Measurements from ENCODE around the gene DLX3.

Gene DLX3

DNA sequence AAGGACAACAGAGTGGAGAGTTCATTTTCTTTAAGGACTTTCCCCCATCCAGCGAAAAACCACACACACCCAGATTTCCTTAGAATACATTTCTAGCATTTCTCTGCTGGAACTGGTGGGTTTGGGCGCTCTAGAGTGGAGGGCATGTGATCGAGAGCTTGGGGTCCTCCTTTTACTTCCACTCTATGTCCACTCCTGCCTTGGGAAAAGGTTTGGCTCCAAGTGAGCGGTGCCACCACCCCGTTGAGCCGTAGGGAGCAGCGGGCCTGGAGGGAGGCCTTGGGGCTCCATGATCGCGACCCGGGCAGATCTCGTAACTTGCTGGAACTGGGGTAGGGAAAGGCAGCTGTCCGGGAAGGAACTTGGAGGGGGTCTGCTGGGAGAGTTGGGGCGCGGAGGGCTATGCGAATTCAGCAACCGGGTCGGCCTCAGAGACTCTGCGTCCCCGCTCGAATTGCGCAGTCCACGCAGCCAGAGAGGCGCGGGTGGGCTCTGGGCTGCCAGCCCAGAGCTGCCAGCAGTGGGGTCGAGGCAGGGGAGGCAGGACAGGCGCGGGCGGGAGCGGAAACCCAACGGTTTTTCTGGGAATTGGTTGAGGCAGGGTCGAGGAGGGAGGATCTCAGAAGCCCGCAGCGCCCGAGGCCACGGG lies 23.7 kb downstream of the DLX3 start:
- H3K9me3 ChIP-seq (ENCODE audit: control insufficient read depth in 2 of 2, low read length in 2 of 2) = no peaks in the 10 kb centered on the region
- H3K9ac ChIP-seq (ENCODE audit: low read length in 2 of 2) = no peak overlapping the region
- H3K4me1 ChIP-seq (ENCODE audit: control insufficient read depth, insufficient read depth, low read length) = peaks cover 41% of the 10 kb centered on the region
- no peak overlapping the region for H3K27ac ChIP-seq (ENCODE audit: low read length)
- no peaks in the 10 kb centered on the region for H3K36me3 ChIP-seq (ENCODE audit: control insufficient read depth in 2 of 2, insufficient read depth in 2 of 2, low read length in 2 of 2)
- H3K4me3 ChIP-seq (ENCODE audit: low read length in 2 of 2) = no peak overlapping the region
- peaks cover 82% of the 10 kb centered on the region in 2 donors for H3K27me3 ChIP-seq (ENCODE audit: control insufficient read depth in 1 of 2, insufficient read depth in 2 of 2, low read length in 2 of 2)

DNA sequence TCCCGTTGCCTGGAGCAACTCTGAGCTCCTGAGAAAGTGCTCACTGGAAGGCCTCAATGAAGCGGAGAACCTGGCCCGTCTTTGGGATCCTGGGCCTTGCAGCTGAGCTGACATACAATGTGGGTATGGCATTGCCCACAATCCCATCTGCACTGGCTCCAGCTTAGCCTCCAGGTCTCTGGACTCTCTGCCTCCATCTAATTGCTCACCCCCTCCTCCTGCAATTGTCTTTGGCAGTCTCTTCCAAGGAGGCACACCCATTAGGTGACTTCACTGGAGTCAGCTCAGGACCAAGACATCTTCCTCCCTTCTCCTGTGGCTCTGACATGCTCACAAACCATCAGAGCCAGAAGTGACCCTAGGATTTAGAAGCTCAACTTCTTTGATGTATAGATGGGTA lies 24.5 kb downstream of the DLX3 start:
- H3K4me1 ChIP-seq (ENCODE audit: control insufficient read depth, insufficient read depth, low read length) = peaks cover 41% of the 10 kb centered on the region
- no peaks in the 10 kb centered on the region for H3K36me3 ChIP-seq (ENCODE audit: control insufficient read depth in 2 of 2, insufficient read depth in 2 of 2, low read length in 2 of 2)
- no peak overlapping the region for H3K27ac ChIP-seq (ENCODE audit: low read length)
- no peaks in the 10 kb centered on the region for H3K9me3 ChIP-seq (ENCODE audit: control insufficient read depth in 2 of 2, low read length in 2 of 2)
- no peak overlapping the region for H3K9ac ChIP-seq (ENCODE audit: low read length in 2 of 2)
- peaks cover 88 to 90% of the 10 kb centered on the region in 2 donors for H3K27me3 ChIP-seq (ENCODE audit: control insufficient read depth in 1 of 2, insufficient read depth in 2 of 2, low read length in 2 of 2)
- no peak overlapping the region for H3K4me3 ChIP-seq (ENCODE audit: low read length in 2 of 2)

DNA sequence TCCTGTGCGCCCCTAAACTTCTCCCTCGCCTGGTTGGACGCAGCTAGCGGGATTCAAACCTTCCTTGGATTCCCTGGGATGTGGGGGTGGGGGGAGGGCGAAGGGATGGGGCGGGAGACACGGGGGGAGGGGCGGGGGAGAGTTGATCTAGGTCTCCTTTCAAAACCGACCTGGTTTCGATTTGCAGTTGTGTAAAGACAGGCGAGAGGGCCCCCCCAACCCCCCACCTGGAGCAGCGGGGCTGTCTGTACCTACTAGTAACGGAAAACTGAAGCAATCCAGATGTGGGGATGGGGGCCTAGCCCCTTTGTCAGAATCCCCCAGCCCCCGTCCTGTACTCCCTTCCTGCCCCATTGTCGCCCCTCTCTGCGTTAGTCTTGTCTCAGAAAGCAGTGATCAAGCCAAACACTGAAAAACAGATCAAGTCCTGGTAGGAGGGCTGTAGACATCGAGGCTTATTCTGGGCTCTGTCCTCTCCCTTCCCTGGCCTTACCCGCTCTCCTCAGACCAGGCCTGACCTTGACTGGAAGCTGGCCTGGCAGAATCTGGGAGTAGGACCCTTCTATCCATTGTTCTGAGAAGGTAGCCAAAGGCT lies 25.1 kb downstream of the DLX3 start:
- peak overlapping the region; percentile 36 to 62 for H3K4me3 ChIP-seq (ENCODE audit: low read length in 2 of 2)
- H3K27ac ChIP-seq (ENCODE audit: low read length) = no peak overlapping the region
- H3K36me3 ChIP-seq (ENCODE audit: control insufficient read depth in 2 of 2, insufficient read depth in 2 of 2, low read length in 2 of 2) = no peaks in the 10 kb centered on the region
- peaks cover 47% of the 10 kb centered on the region for H3K4me1 ChIP-seq (ENCODE audit: control insufficient read depth, insufficient read depth, low read length)
- H3K27me3 ChIP-seq (ENCODE audit: control insufficient read depth in 1 of 2, insufficient read depth in 2 of 2, low read length in 2 of 2) = peaks cover 91 to 94% of the 10 kb centered on the region in 2 donors
- no peak overlapping the region for H3K9ac ChIP-seq (ENCODE audit: low read length in 2 of 2)
- no peaks in the 10 kb centered on the region for H3K9me3 ChIP-seq (ENCODE audit: control insufficient read depth in 2 of 2, low read length in 2 of 2)

DNA sequence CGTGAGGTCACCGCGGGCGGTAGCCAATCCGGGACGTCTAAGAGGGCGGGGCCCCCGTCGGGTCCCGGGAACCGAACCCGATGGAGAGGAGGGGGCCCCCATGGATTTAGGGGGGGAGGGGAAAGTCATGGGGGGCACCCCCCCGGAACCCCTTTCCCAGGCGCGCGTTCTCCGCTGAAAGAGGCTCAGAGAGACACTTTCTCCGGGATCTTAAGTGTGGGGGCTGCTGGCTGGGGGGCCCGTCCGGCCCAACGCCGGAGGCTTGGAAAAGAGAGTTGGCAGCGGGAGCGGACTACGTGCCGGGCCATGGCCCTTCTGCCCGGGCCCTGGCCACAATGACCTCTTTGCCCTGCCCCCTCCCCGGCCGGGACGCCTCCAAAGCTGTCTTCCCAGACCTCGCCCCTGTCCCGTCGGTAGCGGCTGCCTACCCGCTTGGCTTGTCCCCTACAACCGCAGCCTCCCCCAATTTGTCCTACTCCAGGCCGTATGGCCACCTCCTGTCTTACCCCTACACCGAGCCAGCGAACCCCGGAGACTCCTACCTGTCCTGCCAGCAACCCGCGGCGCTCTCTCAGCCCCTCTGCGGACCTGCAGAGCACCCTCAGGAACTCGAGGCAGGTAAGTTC lies 25.8 kb downstream of the DLX3 start, which contains the start of gene DLX4:
TSS of gene DLX4 (plus strand) at position 57 of the 626 bp plus-strand sequence. CDS start at position 336, 279 bp downstream.
- peaks cover 52% of the 10 kb centered on the region for H3K4me1 ChIP-seq (ENCODE audit: control insufficient read depth, insufficient read depth, low read length)
- H3K9ac ChIP-seq (ENCODE audit: low read length in 2 of 2) = no peak within 1 kb of the TSS
- H3K4me3 ChIP-seq (ENCODE audit: low read length in 2 of 2) = peak within 1 kb of the TSS; percentile 36 to 62
- no peaks in the 10 kb centered on the region for H3K36me3 ChIP-seq (ENCODE audit: control insufficient read depth in 2 of 2, insufficient read depth in 2 of 2, low read length in 2 of 2)
- H3K27me3 ChIP-seq (ENCODE audit: control insufficient read depth in 1 of 2, insufficient read depth in 2 of 2, low read length in 2 of 2) = peaks cover 93 to 98% of the 10 kb centered on the region in 2 donors
- no peak within 1 kb of the TSS for H3K27ac ChIP-seq (ENCODE audit: low read length)
- H3K9me3 ChIP-seq (ENCODE audit: control insufficient read depth in 2 of 2, low read length in 2 of 2) = no peaks in the 10 kb centered on the region

DNA sequence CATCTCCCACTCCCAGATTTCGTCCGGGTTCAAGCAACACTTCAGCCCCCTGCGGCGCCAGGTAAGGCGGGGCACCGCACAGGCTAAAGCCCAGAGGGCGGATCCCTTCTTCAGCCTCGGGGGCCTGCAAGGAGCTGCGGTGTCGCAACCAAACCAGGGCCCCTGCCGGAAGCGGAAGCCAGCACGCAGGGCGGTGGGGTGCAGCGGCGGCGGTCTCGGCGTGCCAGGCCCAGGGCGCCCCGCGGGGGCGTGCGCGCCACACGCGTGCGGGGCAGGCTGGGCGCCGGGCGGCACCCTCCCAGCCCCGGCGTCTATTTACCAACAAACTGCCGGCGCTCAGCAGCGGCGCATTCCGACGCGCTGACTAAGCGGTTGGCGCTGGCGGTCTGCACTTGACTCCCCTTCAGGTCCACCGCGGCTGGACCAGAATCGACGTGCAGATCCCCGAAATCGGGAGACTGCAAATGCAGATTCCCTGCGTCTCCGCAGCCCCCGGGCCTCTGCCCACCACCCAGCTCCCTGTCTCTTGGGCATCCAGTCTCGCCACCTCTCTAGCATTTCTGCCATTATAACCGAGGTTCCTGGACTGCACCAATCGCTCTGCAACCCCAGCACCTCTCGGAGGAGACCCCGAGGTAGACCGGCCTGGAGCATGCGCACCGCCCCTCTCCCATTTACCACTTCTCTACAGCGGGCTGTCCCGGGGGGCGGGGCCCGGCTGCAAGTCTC lies 26.5 kb downstream of the DLX3 start:
- peak overlapping the region in 1 of 2 donors; percentile 62 for H3K4me3 ChIP-seq (ENCODE audit: low read length in 2 of 2)
- H3K27me3 ChIP-seq (ENCODE audit: control insufficient read depth in 1 of 2, insufficient read depth in 2 of 2, low read length in 2 of 2) = peaks cover 93 to 98% of the 10 kb centered on the region in 2 donors
- no peak overlapping the region for H3K9ac ChIP-seq (ENCODE audit: low read length in 2 of 2)
- H3K9me3 ChIP-seq (ENCODE audit: control insufficient read depth in 2 of 2, low read length in 2 of 2) = peaks cover 0 to 2% of the 10 kb centered on the region in 2 donors
- peaks cover 52% of the 10 kb centered on the region for H3K4me1 ChIP-seq (ENCODE audit: control insufficient read depth, insufficient read depth, low read length)
- H3K27ac ChIP-seq (ENCODE audit: low read length) = no peak overlapping the region
- H3K36me3 ChIP-seq (ENCODE audit: control insufficient read depth in 2 of 2, insufficient read depth in 2 of 2, low read length in 2 of 2) = no peaks in the 10 kb centered on the region

DNA sequence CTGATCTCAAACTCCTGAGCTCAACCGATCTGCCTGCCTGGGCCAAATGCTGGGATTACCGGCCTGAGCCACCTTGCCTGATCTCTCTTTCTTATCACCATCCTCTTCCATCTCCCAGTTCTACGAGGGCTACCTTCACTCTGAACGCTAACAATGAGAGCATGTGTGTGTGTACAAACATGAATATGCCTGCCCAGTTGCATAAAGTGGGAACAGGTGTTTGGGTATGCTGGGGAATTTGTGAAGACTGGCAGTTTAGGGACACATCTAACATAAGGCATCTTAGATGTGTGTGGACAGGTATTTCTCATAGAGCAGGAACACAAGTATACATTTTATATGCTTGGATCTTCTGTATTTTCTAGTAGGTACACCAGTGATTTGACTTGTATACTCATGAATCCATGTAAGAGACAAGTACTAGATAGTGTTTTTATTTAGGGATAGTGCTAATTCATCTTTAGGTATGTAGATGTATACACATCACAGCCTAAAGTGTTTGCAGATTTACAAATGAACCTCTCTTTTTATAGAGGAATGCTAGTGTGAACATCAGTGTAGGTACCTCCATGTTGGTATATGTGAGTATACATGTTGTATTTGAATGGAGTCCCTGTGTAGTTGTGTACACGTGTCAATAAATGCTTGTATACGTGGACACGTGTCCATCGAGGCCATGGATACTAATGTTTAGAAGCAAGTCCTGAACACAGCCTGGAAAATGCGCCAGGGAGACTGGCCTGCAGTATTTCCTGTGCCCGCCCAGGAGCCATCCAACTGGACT lies 27.2 kb downstream of the DLX3 start:
- Histone ChIP-seq H3K27ac (ENCODE audit: low read length) (no peak overlapping the region), H3K27me3 (ENCODE audit: control insufficient read depth in 1 of 2, insufficient read depth in 2 of 2, low read length in 2 of 2) (peaks cover 93 to 98% of the 10 kb centered on the region in 2 donors), H3K9ac (ENCODE audit: low read length in 2 of 2) (no peak overlapping the region), H3K4me3 (ENCODE audit: low read length in 2 of 2) (peak overlapping the region in 1 of 2 donors; percentile 62), H3K4me1 (ENCODE audit: control insufficient read depth, insufficient read depth, low read length) (peaks cover 51% of the 10 kb centered on the region), H3K9me3 (ENCODE audit: control insufficient read depth in 2 of 2, low read length in 2 of 2) (peaks cover 0 to 3% of the 10 kb centered on the region in 2 donors), H3K36me3 (ENCODE audit: control insufficient read depth in 2 of 2, insufficient read depth in 2 of 2, low read length in 2 of 2) (no peaks in the 10 kb centered on the region)

DNA sequence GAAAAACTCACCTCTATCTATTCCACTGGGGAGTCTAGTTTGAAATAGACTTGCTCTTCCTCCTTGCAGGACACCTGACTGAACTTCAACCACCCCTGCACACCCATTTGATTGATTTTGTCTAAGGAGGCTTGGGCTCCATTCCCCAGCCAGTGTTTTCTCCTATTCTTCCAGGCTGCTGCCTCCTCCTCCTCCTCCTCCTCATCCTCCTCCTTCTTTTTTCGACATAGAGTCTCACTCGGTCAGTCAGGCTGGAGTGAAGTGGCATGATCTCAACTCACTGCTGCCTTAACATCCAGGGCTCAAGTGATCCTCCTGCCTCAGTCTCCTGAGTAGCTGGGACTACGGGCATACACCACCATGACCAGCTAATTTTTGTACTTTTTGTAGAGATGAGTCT lies 27.8 kb downstream of the DLX3 start:
- Histone ChIP-seq H3K27ac (ENCODE audit: low read length) (no peak overlapping the region), H3K9ac (ENCODE audit: low read length in 2 of 2) (no peak overlapping the region), H3K36me3 (ENCODE audit: control insufficient read depth in 2 of 2, insufficient read depth in 2 of 2, low read length in 2 of 2) (no peaks in the 10 kb centered on the region), H3K4me3 (ENCODE audit: low read length in 2 of 2) (no peak overlapping the region), H3K9me3 (ENCODE audit: control insufficient read depth in 2 of 2, low read length in 2 of 2) (peaks cover 0 to 3% of the 10 kb centered on the region in 2 donors), H3K4me1 (ENCODE audit: control insufficient read depth, insufficient read depth, low read length) (peaks cover 44% of the 10 kb centered on the region), H3K27me3 (ENCODE audit: control insufficient read depth in 1 of 2, insufficient read depth in 2 of 2, low read length in 2 of 2) (peaks cover 94 to 98% of the 10 kb centered on the region in 2 donors)

DNA sequence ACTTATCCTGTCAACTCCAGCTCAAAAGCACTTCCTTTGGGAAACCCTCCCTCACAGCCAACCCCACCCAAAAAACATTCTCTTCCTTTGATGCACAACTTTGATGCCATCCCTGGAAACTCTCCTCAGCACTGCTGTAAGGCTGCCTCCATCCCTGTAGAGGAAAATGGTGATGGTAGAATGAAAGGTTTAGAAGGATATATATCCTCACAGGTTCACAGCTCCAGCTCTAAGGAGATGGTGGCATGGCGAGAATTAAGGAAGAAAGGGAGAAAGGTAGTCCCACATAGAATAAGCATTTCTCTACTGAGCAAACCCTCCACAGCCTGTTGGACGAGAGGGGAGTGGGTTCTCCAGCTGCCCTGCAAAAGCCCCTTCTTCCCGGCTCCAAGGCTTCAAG lies 28.3 kb downstream of the DLX3 start:
- Histone ChIP-seq H3K9ac (ENCODE audit: low read length in 2 of 2) (no peak overlapping the region), H3K27ac (ENCODE audit: low read length) (no peak overlapping the region), H3K9me3 (ENCODE audit: control insufficient read depth in 2 of 2, low read length in 2 of 2) (peaks cover 0 to 3% of the 10 kb centered on the region in 2 donors), H3K4me3 (ENCODE audit: low read length in 2 of 2) (no peak overlapping the region), H3K4me1 (ENCODE audit: control insufficient read depth, insufficient read depth, low read length) (peaks cover 40% of the 10 kb centered on the region), H3K27me3 (ENCODE audit: control insufficient read depth in 1 of 2, insufficient read depth in 2 of 2, low read length in 2 of 2) (peaks cover 91 to 94% of the 10 kb centered on the region in 2 donors), H3K36me3 (ENCODE audit: control insufficient read depth in 2 of 2, insufficient read depth in 2 of 2, low read length in 2 of 2) (no peaks in the 10 kb centered on the region)

DNA sequence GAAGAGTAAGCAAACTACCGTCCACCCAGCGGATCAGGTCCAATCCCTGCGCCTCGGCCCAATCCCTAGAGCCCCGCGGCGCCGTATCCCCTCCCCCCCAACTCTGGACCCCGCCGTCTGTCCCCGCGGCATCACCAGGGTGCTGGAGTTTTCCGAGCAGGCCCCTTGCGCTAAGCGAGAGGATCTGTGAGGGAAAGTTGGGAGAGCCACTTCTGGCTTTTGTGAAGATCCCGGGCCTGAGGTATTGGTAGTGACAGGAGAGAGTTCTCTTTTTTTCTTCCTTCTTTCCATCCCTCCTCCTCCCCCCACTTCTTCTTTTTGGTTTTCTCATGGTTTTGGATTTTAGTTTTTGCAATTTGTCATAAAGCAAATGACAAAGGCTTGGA lies 29.5 kb downstream of the DLX3 start:
- H3K4me1 ChIP-seq (ENCODE audit: control insufficient read depth, insufficient read depth, low read length) = peaks cover 31% of the 10 kb centered on the region
- H3K9ac ChIP-seq (ENCODE audit: low read length in 2 of 2) = no peak overlapping the region
- H3K27me3 ChIP-seq (ENCODE audit: control insufficient read depth in 1 of 2, insufficient read depth in 2 of 2, low read length in 2 of 2) = peaks cover 81 to 82% of the 10 kb centered on the region in 2 donors
- peaks cover 0 to 3% of the 10 kb centered on the region in 2 donors for H3K9me3 ChIP-seq (ENCODE audit: control insufficient read depth in 2 of 2, low read length in 2 of 2)
- H3K4me3 ChIP-seq (ENCODE audit: low read length in 2 of 2) = no peak overlapping the region
- no peaks in the 10 kb centered on the region for H3K36me3 ChIP-seq (ENCODE audit: control insufficient read depth in 2 of 2, insufficient read depth in 2 of 2, low read length in 2 of 2)
- H3K27ac ChIP-seq (ENCODE audit: low read length) = no peak overlapping the region
